Progenitor cell of endocrine pancreas (in vitro differentiated cells): ENCODE measurements around the gene TMEM245. TPM values are rescaled to one million over a fixed set of nuclear protein-coding genes. Genes with fewer than 3 reads are reported as not detected.

ENCODE experiments used
- DNase-seq: peaks from one replicate; pipeline ENCODE4 v3.0.0; 2021; ENCODE audit warnings: low spot score; ENCODE audit not compliant: unreplicated experiment
- H3K27ac Mint-ChIP-seq: 2 replicates; pipeline ENCODE4 v1.8.0; 2021; ENCODE audit warnings: mild to moderate bottlenecking, moderate library complexity, mixed read lengths
- H3K27me3 Mint-ChIP-seq: 2 replicates; pipeline ENCODE4 v1.8.0; 2021; ENCODE audit warnings: mixed read lengths
- H3K36me3 Mint-ChIP-seq: 2 replicates; pipeline ENCODE4 v1.8.0; 2022; ENCODE audit warnings: mixed read lengths; ENCODE audit not compliant: insufficient read depth
- H3K4me1 Mint-ChIP-seq: 2 replicates; pipeline ENCODE4 v1.8.0; 2021; ENCODE audit warnings: low read depth, mixed read lengths
- H3K4me3 Mint-ChIP-seq: 2 replicates; pipeline ENCODE4 v1.8.0; 2021; ENCODE audit warnings: low read depth, mild to moderate bottlenecking, moderate library complexity, mixed read lengths
- H3K9me3 Mint-ChIP-seq: 2 replicates; pipeline ENCODE4 v1.8.0; 2021; ENCODE audit warnings: low read depth, mixed read lengths
- total RNA-seq: library from RNA; stranded (reverse); gene quantifications from 2 replicates; pipeline ENCODE4 v1.2.1, GENCODE V29; 2021
- TF ChIP-seq, protein P1 (sequence below): fragments of 200-600 bp; sonication (generic); IDR thresholded peaks from one replicate; pipeline ENCODE4 v1.5.0; 2021; ENCODE audit warnings: antibody characterized with exemption, mild to moderate bottlenecking; ENCODE audit not compliant: unreplicated experiment

TMEM245 gene
- total RNA-seq, 1 donor from 2014 or later: 57.2 TPM

GRCh38 chr9:109033941-109034700, 85.6 kb downstream of the TMEM245 start:
- TF ChIP-seq, protein P1, sequence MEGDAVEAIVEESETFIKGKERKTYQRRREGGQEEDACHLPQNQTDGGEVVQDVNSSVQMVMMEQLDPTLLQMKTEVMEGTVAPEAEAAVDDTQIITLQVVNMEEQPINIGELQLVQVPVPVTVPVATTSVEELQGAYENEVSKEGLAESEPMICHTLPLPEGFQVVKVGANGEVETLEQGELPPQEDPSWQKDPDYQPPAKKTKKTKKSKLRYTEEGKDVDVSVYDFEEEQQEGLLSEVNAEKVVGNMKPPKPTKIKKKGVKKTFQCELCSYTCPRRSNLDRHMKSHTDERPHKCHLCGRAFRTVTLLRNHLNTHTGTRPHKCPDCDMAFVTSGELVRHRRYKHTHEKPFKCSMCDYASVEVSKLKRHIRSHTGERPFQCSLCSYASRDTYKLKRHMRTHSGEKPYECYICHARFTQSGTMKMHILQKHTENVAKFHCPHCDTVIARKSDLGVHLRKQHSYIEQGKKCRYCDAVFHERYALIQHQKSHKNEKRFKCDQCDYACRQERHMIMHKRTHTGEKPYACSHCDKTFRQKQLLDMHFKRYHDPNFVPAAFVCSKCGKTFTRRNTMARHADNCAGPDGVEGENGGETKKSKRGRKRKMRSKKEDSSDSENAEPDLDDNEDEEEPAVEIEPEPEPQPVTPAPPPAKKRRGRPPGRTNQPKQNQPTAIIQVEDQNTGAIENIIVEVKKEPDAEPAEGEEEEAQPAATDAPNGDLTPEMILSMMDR: no peak
- Mint-ChIP-seq H3K27ac (peak overlapping the region; percentile 88), H3K36me3 (peaks cover 22% of the 10 kb centered on the region), H3K4me3 (no peak overlapping the region), H3K4me1 (no peaks in the 10 kb centered on the region), H3K27me3 (no peaks in the 10 kb centered on the region), H3K9me3 (no peaks in the 10 kb centered on the region)
- no peak for DNase-seq

GRCh38 chr9:109031241-109031640, 88.5 kb downstream of the TMEM245 start:
- Mint-ChIP-seq H3K27ac (no peak overlapping the region), H3K4me1 (peaks cover 2% of the 10 kb centered on the region), H3K9me3 (no peaks in the 10 kb centered on the region)

DNA sequence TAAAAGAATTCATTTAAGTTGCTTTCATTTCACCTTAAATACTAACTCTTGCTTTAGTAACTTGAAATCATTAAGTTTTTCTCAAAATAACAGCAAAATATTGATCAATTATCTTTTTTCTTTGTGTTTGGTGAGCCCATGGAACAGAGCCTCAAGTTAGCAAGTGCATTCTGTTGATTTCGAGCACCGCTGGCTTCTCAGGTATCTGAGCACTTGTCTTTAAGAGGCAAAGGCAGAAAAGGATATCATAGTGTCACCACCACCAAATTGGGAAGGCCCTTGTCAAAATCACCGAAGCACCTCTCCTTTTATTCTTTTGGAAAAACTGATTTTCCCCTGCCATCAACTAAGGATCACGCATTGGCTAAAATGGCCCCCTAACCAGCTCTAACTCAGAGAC, 89.3 kb downstream of the TMEM245 start:
- Mint-ChIP-seq H3K4me1 (peaks cover 3% of the 10 kb centered on the region), H3K36me3 (peaks cover 11% of the 10 kb centered on the region), H3K27me3 (no peaks in the 10 kb centered on the region), H3K9me3 (no peaks in the 10 kb centered on the region), H3K27ac (no peak overlapping the region), H3K4me3 (no peak overlapping the region)
- DNase-seq: no peak
- TF ChIP-seq, protein P1: no peak

More at GRCh38 chr9:109031241-109031640, 88.5 kb downstream of the TMEM245 start:
- peaks cover 15% of the 10 kb centered on the region for H3K36me3 Mint-ChIP-seq
- H3K27me3 Mint-ChIP-seq: no peaks in the 10 kb centered on the region
- no peak for DNase-seq
- no peak overlapping the region for H3K4me3 Mint-ChIP-seq
- TF ChIP-seq, protein P1: no peak

GRCh38 chr9:109028457-109028856, 91.3 kb downstream of the TMEM245 start:
- H3K27ac Mint-ChIP-seq: no peak overlapping the region
- no peaks in the 10 kb centered on the region for H3K27me3 Mint-ChIP-seq
- peaks cover 9% of the 10 kb centered on the region for H3K36me3 Mint-ChIP-seq

GRCh38 chr9:109027176-109027575, 92.6 kb downstream of the TMEM245 start:
- Mint-ChIP-seq H3K9me3 (no peaks in the 10 kb centered on the region), H3K4me3 (no peak overlapping the region), H3K27me3 (no peaks in the 10 kb centered on the region), H3K4me1 (peaks cover 11% of the 10 kb centered on the region), H3K27ac (no peak overlapping the region), H3K36me3 (peaks cover 6% of the 10 kb centered on the region)
- DNase-seq: no peak
- TF ChIP-seq, protein P1: no peak

More at GRCh38 chr9:109028457-109028856, 91.3 kb downstream of the TMEM245 start:
- Mint-ChIP-seq H3K4me3 (no peak overlapping the region), H3K9me3 (no peaks in the 10 kb centered on the region), H3K4me1 (peaks cover 7% of the 10 kb centered on the region)
- no peak for DNase-seq
- TF ChIP-seq, protein P1: no peak
